HG03196 (cell line): Measurements from ENCODE around the gene HK1.
A peak's percentile ranks its signal among the peaks of the same experiment; 100 is the strongest.
"Not testable (repeated sequence)": the region's sequence is repeated elsewhere in the genome, so short reads cannot be mapped to it uniquely, and the experiment has no call there.

Experiments
- ATAC-seq: cut with Tn5 transposase; IDR thresholded peaks from one replicate; pipeline ENCODE4 v1.9.1; 2021; ENCODE audit not compliant: unreplicated experiment

HK1 gene

DNA sequence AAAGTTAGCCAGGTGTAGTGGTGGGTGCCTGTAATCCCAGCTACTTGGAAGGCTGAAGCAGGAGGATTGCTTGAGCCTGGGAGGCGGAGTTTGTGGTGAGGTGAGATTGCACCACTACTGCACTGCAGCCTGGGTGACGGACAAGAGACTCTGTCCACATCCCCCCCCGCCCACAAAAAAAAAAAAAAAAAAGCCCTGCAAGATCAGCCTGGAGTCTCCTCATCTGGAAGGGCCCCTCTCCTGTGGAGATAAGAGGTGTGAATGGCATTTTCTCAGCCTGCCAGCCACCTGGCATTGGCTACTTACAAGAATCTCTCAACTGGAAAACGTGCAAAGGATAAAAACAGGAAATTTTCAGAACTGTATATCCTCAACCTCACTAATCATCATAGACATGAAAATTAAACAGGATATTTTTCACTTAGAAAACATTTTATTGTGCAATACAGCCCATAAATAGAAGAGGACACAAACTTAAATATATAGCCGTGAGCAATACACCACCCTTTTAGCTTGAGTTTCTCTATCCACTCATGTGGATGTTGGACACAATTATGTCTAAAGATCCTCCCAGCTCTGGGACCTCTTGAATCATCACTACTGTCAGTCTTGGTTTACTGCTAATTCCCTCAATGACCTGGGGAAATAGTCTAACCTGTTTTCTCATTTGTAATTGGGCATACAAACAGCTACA is 161.7 kb downstream of the HK1 start:
- ATAC-seq = no peak

DNA sequence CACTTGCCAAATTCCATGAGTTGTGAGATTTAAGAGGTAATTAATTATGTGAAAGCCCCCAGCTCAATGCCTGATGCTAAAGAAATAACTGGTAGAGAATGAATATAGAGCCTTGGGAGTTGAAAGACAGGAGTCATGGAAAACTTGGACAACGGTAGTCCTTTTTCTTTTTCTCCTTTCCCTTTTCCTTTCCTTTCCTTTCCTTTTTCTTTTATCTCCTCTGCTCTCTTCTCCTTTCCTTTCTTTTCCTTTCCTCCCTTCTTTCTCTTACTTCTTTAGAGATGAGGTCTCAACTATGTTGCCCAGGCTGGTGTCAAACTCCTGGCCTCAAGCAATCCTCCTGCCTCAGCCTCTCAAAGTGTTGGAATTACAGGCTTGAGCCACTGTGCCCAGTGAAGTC is 165.1 kb downstream of the HK1 start:
- ATAC-seq = no peak

DNA sequence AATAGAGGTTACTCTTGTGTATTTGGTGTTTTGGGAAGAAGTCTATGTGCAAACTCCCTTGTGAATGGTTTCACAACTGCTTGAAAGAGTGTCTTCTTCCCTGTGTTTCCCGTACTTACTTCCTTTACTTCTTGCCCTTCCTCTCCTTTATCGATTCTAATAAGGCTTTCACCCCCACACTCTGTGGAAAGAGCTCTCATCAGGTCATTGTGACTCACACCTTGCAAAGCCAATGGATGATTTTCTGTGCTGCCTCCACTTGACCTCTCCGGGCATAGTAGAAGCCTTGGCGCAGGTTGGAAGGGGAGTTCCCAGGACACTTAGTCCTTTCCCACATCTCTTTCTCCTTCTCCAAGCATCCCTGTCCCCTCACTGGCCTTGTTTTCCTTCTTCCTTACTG is 166.7 kb downstream of the HK1 start:
- no peak for ATAC-seq

DNA sequence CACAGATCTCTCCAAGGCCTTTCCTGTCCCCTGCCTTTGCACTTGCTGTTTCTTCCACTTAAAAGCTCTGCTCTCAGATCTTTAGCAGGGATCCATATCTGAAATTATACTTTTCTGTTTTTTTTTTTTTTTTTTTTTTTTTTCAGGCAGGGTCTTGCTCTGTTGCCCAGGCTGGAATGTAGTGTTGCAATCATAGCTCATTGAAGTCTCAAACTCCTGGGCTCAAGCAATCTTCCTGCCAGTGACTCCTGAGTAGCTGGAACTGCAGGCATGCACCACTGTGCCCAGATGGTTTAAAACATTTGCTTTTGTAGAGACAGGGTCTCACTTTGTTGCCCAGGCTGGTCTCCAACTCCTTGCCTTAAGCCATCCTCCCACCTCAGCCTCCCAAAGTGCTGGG is 167.9 kb downstream of the HK1 start:
- ATAC-seq = no peak

DNA sequence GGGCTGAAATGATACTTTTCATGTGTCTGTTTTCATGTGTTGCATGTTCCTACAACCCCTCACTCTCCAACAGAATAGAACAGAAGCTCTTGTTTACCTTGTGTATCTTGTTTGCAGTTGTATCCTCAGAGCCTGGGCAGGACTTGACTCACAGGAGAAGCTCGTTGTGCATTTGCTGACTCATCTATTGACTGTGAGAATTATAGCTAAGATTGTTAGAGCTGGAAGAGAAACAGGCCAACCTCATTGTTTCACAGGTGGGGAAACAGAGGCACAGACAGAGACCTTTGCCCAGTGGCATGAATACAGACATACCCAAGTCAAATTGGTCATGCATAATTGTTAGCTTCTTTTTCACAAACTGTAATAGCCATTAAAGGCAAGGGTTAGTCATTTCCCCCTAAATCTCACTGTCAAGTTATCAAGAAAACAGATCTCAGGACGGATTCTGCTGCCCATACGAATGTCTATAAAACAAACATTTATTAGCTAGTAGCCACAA is 168.4 kb downstream of the HK1 start:
- ATAC-seq = no peak

DNA sequence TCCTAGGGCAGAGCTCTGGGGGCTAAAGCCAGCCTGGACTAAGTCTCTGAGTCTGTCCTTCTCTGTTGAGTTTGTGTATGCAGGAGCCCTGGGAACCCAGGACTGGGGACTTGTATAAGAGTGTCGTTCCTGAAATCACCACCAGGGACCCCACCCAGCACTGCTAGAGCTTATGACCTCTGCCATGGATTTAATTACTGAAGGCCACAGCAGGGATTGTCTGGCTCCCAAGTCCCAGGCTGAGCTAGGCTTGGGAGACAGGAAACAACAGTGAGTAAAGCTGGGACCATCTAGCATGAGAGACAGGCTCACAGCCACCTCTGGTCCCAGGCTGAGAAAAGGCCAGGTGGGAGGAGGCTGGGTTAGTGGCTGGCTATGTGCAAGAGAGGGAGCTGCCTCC is 171.5 kb downstream of the HK1 start:
- no peak for ATAC-seq

DNA sequence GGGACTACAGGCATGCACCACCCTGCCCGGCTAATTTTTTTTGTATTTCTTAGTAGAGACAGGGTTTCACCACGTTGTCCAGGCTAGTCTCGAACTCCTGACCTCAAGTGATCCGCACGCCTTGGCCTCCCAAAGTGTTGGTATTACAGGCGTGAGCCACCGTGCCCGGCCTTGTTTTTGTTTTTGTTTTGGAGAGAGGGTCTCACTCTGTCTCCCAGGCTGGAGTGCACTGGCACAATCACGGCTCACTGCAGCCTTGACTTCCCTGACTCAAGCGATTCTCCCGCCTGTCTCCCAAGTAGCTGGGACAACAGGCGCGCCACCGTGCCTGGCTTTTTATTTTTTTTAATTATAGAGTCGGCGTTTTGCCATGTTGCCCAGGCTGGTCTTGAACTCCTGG is 172.1 kb downstream of the HK1 start:
- ATAC-seq = not testable (repeated sequence)

DNA sequence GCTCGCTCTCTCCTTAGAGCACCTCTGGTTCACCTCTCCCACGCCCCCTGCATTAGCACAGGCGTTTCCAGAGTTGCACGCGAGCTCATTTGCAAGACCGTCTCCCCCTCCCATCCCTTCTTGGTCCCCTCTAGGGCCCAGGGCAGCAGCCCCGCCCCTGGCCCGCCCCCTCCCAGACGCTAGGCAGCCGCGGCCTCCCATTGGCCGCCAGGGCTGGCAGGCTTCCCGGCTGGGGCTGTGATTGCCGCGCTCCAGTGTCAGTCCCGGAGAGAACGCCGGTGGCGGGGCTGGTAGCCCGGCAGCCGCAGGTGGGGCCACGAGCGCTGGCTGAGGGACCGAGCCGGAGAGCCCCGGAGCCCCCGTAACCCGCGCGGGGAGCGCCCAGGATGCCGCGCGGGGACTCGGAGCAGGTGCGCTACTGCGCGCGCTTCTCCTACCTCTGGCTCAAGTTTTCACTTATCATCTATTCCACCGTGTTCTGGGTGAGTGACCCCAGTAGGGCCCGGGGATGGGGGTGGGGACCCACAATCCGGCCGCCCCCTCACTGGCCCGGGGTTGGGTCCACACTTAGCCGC is 173.0 kb downstream of the HK1 start, which contains the start of gene TSPAN15:
Gene TSPAN15, plus strand, starts transcription at position 257 of the 575 bp plus-strand sequence. Its CDS starts 130 bp downstream, at position 387.
- ATAC-seq = peak; percentile 72
